ENCODE results near the gene PTPDC1. TPM values are rescaled to one million over a fixed set of nuclear protein-coding genes. Genes with fewer than 3 reads are reported as not detected.

Gene PTPDC1
- total and polyA plus RNA-seq, 2 of the 8 experiments (the other 6 are each of a cell fraction or from before 2014, with no cell fraction given), result 4.1 to 7.3 TPM

GRCh38 chr9:94153905-94154304 is 69.6 kb downstream of the PTPDC1 start (continued):
- no peak for TF ChIP-seq CHD1 (IDR thresholded peaks at IDR 0.05; ENCODE audit: low read depth, low read length)
- no peak for TF ChIP-seq GABPA (IDR thresholded peaks at IDR 0.05; ENCODE audit: borderline replicate concordance, insufficient read depth, low read length)
- TF ChIP-seq RFX5 (IDR thresholded peaks at IDR 0.05; ENCODE audit: borderline replicate concordance, low read depth, low read length), result no peak
- no peak for TF ChIP-seq ZNF274 (IDR thresholded peaks at IDR 0.05; ENCODE audit: borderline replicate concordance, extremely low read depth, low read length)
- no peak for TF ChIP-seq KDM4A (IDR thresholded peaks at IDR 0.05; ENCODE audit: low read depth, low read length, severe bottlenecking)
